DND-41 (cell line): Measurements from ENCODE around the gene CCDC201.

ENCODE experiments used
- ATAC-seq: fragments of 200-7000 bp; cut with Tn5 transposase; 3 replicates; pipeline ENCODE4 v1.9.1; 2021; ENCODE audit warnings: low read depth; ENCODE audit not compliant: insufficient read depth
- DNase-seq: peaks from one replicate; pipeline ENCODE4 v3.0.0-alpha.2; 2020
- H2AFZ ChIP-seq: 2 replicates; pipeline ENCODE4 v1.6.0; 2012; ENCODE audit warnings: low read depth, low read length
- H3K27ac ChIP-seq: 2 replicates; pipeline ENCODE4 v1.5.1; 2012; ENCODE audit warnings: low read length, inconsistent platforms
- H3K27me3 ChIP-seq: fragments of 200-600 bp; sonication (generic); 2 replicates; pipeline ENCODE4 v1.6.0; 2012; ENCODE audit warnings: low read length, mild to moderate bottlenecking, inconsistent platforms; ENCODE audit not compliant: insufficient read depth, poor library complexity
- H3K36me3 ChIP-seq: 2 replicates; pipeline ENCODE4 v1.5.1; 2012; ENCODE audit warnings: low read length, inconsistent platforms; ENCODE audit not compliant: insufficient read depth
- H3K4me1 ChIP-seq: 2 replicates; pipeline ENCODE4 v1.5.1; 2012; ENCODE audit warnings: mild to moderate bottlenecking, low read length; ENCODE audit not compliant: insufficient read depth
- H3K4me2 ChIP-seq: 2 replicates; pipeline ENCODE4 v1.6.0; 2012; ENCODE audit warnings: mild to moderate bottlenecking, moderate library complexity, low read length, inconsistent platforms; ENCODE audit not compliant: insufficient read depth
- H3K4me3 ChIP-seq, 2 experiments: fragments of 200-600 bp in 1 of 2; shearing (Covaris generic) in 1 of 2; 2 replicates each; pipeline ENCODE4 v1.5.1; 2012 to 2016; ENCODE audit warnings: inconsistent platforms in 2 of 2, low read length in 2 of 2, mild to moderate bottlenecking in 2 of 2, low read depth in 1 of 2, moderate library complexity in 1 of 2
- H3K79me2 ChIP-seq: 2 replicates; pipeline ENCODE4 v1.6.0; 2012; ENCODE audit warnings: low read length, inconsistent platforms; ENCODE audit not compliant: insufficient read depth
- H3K9ac ChIP-seq: 2 replicates; pipeline ENCODE4 v1.6.0; 2012; ENCODE audit warnings: low read depth, mild to moderate bottlenecking, inconsistent platforms, low read length, moderate library complexity
- H3K9me3 ChIP-seq: 2 replicates; pipeline ENCODE4 v1.5.1; 2012; ENCODE audit warnings: low read length, moderate library complexity, mild to moderate bottlenecking, inconsistent platforms; ENCODE audit not compliant: insufficient read depth, severe bottlenecking
- H4K20me1 ChIP-seq: 2 replicates; pipeline ENCODE4 v1.6.0; 2012; ENCODE audit warnings: low read length; ENCODE audit not compliant: insufficient read depth
- EZH2 ChIP-seq: IDR thresholded peaks from 3 replicates; pipeline ENCODE4 v1.6.1; 2012; ENCODE audit warnings: borderline replicate concordance, low read depth, mild to moderate bottlenecking, moderate library complexity, low read length, inconsistent platforms; ENCODE audit not compliant: severe bottlenecking
- TF ChIP-seq, protein P1 (sequence below): IDR thresholded peaks from 2 replicates; pipeline ENCODE4 v1.5.1; 2012; ENCODE audit warnings: borderline replicate concordance, low read length, moderate library complexity, mild to moderate bottlenecking; ENCODE audit not compliant: poor library complexity, severe bottlenecking; ENCODE audit errors: extremely low read depth

The CCDC201 gene

DNA sequence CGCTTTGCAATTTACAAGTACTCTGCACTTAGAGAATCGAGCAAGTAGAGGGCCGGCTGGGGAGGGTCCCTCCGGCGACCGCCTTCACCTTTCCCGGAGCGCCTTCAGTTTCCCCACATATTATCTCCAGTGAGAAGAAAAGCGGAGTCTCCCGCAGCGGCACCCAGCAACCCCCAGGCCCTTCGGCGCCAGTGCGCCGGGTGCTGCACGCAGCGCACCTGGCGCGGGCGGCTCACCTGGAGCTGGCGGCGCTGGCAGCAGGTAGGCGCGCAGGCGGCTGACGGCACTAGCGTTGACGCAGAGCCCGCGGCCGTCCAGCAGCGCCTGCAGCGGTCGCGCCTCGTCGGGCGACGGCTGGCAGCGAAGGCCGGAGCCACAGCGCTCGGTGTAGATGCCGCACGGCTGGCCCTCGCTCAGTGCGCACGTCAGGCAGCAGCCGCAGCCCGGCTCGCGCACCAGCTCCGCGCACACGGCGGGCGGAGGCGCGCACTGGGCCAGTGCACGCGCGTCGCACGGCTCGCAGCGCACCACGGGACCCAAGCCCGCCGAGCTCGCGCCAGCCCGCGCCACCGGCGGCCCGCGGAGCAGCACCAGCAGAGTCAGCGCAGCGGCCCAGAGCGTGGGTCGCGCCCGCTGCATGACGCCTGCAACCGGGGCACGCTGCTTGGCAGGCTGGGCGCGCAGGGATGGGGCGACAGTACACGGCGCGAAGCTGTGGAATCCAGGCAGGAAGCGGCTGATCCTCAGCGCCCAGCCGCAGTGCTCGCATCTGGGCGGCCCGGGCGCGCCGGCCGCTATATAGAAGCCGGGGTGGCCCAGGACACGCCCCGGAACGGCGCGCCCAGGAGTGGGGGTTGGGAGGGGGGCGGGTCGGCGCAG is 47.9 kb upstream of the CCDC201 start, which contains the start of gene IGFBP3:
Gene IGFBP3 (minus strand): TSS at position 771 of the 879 bp plus-strand sequence. CDS start 132 bp downstream, at position 639.
- no peaks in the 10 kb centered on the region for H3K4me1 ChIP-seq
- TF ChIP-seq, protein P1, sequence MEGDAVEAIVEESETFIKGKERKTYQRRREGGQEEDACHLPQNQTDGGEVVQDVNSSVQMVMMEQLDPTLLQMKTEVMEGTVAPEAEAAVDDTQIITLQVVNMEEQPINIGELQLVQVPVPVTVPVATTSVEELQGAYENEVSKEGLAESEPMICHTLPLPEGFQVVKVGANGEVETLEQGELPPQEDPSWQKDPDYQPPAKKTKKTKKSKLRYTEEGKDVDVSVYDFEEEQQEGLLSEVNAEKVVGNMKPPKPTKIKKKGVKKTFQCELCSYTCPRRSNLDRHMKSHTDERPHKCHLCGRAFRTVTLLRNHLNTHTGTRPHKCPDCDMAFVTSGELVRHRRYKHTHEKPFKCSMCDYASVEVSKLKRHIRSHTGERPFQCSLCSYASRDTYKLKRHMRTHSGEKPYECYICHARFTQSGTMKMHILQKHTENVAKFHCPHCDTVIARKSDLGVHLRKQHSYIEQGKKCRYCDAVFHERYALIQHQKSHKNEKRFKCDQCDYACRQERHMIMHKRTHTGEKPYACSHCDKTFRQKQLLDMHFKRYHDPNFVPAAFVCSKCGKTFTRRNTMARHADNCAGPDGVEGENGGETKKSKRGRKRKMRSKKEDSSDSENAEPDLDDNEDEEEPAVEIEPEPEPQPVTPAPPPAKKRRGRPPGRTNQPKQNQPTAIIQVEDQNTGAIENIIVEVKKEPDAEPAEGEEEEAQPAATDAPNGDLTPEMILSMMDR: no peak
- TF ChIP-seq EZH2: no peak
- no peaks in the 10 kb centered on the region for H3K36me3 ChIP-seq
- no peak within 1 kb of the TSS for H3K9ac ChIP-seq
- no peaks in the 10 kb centered on the region for H3K79me2 ChIP-seq
- H4K20me1 ChIP-seq: no peaks in the 10 kb centered on the region
- H3K27ac ChIP-seq: no peak within 1 kb of the TSS
- H3K4me3 ChIP-seq: no peak within 1 kb of the TSS
- peaks cover 5% of the 10 kb centered on the region for H3K27me3 ChIP-seq
- no peak within 1 kb of the TSS for H3K4me2 ChIP-seq
- H2AFZ ChIP-seq: no peak within 1 kb of the TSS
- ATAC-seq (no peak), DNase-seq (no peak)
- no peaks in the 10 kb centered on the region for H3K9me3 ChIP-seq

DNA sequence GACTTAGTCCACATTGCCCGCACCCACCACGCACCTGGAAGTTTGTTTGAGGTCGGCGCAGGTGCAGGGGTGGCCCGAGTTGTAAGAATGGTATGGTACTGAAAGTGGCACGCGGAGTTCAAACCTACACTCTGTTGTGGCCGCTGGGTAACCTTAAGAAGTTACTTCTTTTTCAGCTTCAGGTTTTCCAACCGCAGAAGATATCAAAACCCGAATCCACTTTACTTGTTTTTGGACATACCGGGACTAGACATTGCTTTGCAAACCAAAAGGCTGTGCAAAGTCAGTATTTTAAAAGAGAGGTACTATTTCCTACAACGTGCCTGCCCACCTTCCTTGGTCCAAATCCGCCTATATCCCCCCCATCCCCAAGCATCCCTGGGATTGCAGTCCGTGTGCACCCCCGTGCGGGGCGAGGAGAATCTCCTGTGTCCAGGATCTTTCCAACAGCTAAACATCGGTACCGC is 47.1 kb upstream of the CCDC201 start:
- H2AFZ ChIP-seq: no peak overlapping the region
- TF ChIP-seq, protein P1: no peak
- TF ChIP-seq EZH2: no peak
- DNase-seq (no peak), ATAC-seq (no peak)
- no peak overlapping the region for H3K4me3 ChIP-seq
- no peaks in the 10 kb centered on the region for H4K20me1 ChIP-seq
- H3K27ac ChIP-seq: no peak overlapping the region
- H3K4me1 ChIP-seq: no peaks in the 10 kb centered on the region
- H3K4me2 ChIP-seq: no peak overlapping the region
- H3K79me2 ChIP-seq: no peaks in the 10 kb centered on the region
- H3K9ac ChIP-seq: no peak overlapping the region
- H3K36me3 ChIP-seq: no peaks in the 10 kb centered on the region
- peaks cover 5% of the 10 kb centered on the region for H3K27me3 ChIP-seq
- no peaks in the 10 kb centered on the region for H3K9me3 ChIP-seq

DNA sequence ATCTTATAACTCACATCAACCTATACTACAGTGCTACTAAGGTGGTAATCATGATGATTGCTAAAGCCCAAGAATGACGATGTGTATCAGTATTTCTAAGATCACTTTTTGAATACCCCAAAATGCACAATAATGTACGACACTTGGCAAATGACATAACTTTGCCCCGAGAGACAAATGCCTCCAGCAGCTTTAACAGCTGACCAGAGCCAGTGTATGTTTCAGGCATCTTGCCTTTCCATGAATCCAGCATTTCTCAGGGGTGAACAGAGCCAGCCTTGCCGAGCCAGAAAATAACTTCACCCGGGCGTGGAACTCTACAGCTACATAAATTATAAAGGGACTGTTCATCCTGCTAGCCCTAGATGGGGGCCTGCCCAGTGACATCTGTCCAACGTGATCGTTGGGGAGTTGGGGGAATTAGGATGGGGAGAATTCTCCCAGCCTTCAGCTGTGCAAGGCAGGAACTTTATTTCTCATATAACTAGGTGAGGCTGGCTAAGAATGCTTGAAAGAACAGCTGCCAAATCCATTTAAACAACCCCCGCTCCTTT is 46.4 kb upstream of the CCDC201 start:
- H2AFZ ChIP-seq: no peak overlapping the region
- H3K4me2 ChIP-seq: no peak overlapping the region
- no peak for TF ChIP-seq EZH2
- TF ChIP-seq, protein P1: no peak
- no peaks in the 10 kb centered on the region for H3K79me2 ChIP-seq
- no peak overlapping the region for H3K27ac ChIP-seq
- no peaks in the 10 kb centered on the region for H3K9me3 ChIP-seq
- no peak overlapping the region for H3K4me3 ChIP-seq
- no peak for DNase-seq
- H3K9ac ChIP-seq: no peak overlapping the region
- H3K4me1 ChIP-seq: no peaks in the 10 kb centered on the region
- H4K20me1 ChIP-seq: no peaks in the 10 kb centered on the region
- H3K27me3 ChIP-seq: peaks cover 5% of the 10 kb centered on the region
- no peak for ATAC-seq
- no peaks in the 10 kb centered on the region for H3K36me3 ChIP-seq
